PC-3 (cell line): Measurements from ENCODE around the gene EPB41L1.

ENCODE experiments used
- EZH2 ChIP-seq: fragments of 300-600 bp; sonication (generic); IDR thresholded peaks from one replicate; pipeline ENCODE4 v1.6.1; 2017; ENCODE audit warnings: antibody characterized with exemption, mild to moderate bottlenecking, low read length; ENCODE audit not compliant: unreplicated experiment
- EZH2phosphoT487 ChIP-seq: fragments of 300-600 bp; sonication (generic); IDR thresholded peaks from 2 replicates; pipeline ENCODE4 v1.6.1; 2018; ENCODE audit warnings: mild to moderate bottlenecking, antibody characterized with exemption, low read length, borderline replicate concordance
- TF ChIP-seq, protein P1 (sequence below): fragments of 300-600 bp; sonication (generic); conservative IDR thresholded peaks from 2 replicates; pipeline ENCODE4 v1.5.1; 2017; ENCODE audit warnings: antibody characterized with exemption, low read depth, mild to moderate bottlenecking, low read length

DNA sequence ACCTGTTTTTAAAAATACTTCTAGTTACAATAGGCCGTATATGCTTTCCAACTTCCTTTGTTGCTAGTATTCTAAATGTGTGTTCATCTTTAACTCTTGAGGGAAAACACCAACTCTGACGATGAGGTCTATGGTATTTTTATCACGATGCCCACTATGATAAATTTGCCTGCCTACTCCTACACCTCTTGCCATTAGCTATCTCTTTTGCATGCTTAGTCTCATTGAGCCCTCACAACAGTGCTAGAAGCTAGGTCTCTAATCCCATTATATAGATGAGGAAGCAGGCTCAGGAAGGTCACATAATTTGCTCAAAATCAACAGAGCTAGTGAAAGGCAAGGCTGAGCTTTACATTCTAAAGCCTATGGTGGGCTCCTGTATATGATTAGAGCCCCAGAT is 94.9 kb downstream of the EPB41L1 start:
- TF ChIP-seq, protein P1, sequence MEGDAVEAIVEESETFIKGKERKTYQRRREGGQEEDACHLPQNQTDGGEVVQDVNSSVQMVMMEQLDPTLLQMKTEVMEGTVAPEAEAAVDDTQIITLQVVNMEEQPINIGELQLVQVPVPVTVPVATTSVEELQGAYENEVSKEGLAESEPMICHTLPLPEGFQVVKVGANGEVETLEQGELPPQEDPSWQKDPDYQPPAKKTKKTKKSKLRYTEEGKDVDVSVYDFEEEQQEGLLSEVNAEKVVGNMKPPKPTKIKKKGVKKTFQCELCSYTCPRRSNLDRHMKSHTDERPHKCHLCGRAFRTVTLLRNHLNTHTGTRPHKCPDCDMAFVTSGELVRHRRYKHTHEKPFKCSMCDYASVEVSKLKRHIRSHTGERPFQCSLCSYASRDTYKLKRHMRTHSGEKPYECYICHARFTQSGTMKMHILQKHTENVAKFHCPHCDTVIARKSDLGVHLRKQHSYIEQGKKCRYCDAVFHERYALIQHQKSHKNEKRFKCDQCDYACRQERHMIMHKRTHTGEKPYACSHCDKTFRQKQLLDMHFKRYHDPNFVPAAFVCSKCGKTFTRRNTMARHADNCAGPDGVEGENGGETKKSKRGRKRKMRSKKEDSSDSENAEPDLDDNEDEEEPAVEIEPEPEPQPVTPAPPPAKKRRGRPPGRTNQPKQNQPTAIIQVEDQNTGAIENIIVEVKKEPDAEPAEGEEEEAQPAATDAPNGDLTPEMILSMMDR, result no peak
- no peak for TF ChIP-seq EZH2
- no peak for TF ChIP-seq EZH2phosphoT487
